Activated CD4-positive, alpha-beta T cell treated with anti-CD3 and anti-CD28 coated beads, Interleukin-10, Interleukin-2, amounts not matched to agents 100 ng/mL and 50 ng/mL, durations not matched to agents 16 hours and 8 hours (primary cell): ENCODE data around the gene CAPN5.

Experiments
- DNase-seq: peaks from one replicate; pipeline ENCODE4 v3.0.0-alpha.2; 2020

Gene CAPN5

DNA sequence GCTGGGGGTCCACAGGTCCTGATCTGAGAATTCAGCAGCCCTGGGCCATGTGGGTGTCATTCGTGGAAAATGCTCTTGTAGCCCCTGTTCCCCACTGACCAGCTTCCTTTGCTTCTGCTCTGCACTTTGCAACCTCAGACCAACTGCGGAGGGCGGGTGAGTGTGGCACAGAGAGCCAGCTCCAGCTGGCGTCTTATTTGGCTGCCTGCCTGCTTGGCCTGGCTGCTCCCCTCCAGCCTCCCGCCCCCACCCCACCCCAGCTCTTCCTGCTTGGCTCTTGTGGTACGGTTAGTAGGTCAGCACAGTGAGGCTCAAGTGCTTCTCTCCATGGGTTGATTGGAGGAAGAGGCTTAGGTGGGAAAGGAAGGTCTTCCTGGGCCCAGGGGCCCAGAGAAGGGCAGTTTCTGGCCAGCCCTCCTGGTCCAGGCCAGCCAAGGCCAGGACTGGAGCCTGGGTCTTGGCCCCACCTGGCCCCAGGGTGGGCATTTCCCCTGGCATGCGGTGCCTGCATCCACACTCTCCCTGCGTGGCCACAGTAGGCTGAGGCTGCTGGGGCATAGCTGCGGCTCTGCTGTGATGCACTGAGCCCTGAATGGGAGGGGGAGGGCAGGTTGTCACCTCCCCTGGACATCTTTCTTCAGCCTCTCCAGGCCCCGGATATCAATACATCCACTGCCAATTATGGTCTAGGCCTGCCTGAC lies 87.8 kb downstream of the CAPN5 start:
- DNase-seq, result no peak

DNA sequence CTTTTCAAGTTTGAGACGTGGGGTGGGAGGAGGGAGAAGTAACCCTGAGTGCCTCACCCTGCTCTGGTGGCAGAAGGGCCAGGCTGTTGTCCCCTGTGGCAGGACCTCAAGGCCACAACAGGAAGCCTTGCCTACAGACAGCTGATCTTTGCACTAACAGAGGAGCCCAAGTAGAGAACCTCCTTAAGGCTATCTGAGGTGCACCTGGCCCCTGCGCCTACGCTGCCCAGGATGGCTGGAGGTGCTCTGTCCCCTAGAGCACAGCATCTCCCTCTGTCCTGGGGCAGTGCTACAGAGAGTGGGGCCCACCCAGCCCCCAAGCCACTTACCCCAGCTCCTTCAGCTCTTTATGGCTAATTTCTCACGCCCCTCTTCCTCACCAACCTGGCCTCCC lies 88.3 kb downstream of the CAPN5 start:
- no peak for DNase-seq

DNA sequence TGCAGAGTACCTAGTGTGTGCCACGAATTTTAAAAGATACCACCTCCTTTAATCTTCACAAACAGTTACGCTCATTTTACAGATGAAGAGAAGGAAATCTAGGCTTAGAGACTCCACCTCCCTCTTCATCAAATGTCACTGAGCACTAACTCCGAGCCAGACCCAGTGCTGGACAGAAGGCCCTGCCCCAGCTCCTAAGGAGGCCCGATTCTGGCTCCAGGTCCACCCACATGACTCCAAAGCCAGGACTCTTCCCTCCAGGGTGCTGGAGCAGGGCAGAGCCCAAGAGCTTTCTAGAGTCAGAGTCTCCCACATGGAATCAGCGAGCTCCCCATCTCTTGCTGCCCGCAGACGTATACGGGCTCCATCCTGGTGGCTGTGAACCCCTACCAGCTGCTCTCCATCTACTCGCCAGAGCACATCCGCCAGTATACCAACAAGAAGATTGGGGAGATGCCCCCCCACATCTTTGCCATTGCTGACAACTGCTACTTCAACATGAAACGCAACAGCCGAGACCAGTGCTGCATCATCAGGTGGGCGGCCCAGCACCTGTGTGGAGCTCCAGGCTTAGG lies 88.9 kb downstream of the CAPN5 start:
- no peak for DNase-seq

DNA sequence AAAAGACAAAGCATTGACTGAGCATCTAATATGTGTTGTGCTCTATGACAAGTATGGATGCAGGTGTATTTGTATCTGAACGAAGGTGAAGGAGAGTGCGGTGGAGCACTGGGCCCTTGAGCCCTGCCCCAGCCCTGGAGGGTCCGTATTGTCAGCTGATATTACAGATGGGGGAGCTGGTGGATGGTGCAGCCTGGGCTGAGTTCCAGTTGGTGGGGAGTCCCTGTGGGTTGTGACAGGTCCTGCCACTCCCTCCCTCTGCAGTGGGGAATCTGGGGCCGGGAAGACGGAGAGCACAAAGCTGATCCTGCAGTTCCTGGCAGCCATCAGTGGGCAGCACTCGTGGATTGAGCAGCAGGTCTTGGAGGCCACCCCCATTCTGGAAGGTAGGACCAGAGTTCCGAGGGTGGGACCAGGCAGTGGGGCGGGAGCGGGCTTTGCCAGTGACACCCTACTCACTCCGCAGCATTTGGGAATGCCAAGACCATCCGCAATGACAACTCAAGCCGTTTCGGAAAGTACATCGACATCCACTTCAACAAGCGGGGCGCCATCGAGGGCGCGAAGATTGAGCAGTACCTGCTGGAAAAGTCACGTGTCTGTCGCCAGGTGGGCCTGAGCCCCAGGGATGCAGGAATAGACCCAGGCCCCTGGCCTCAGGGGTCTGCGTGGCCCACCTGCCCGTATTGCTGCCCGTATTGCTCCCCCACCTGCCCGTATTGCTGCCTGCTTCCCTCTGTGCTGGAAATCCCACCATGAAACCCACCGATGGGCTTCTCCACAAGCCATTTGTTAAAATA lies 89.8 kb downstream of the CAPN5 start:
- DNase-seq, result no peak

DNA sequence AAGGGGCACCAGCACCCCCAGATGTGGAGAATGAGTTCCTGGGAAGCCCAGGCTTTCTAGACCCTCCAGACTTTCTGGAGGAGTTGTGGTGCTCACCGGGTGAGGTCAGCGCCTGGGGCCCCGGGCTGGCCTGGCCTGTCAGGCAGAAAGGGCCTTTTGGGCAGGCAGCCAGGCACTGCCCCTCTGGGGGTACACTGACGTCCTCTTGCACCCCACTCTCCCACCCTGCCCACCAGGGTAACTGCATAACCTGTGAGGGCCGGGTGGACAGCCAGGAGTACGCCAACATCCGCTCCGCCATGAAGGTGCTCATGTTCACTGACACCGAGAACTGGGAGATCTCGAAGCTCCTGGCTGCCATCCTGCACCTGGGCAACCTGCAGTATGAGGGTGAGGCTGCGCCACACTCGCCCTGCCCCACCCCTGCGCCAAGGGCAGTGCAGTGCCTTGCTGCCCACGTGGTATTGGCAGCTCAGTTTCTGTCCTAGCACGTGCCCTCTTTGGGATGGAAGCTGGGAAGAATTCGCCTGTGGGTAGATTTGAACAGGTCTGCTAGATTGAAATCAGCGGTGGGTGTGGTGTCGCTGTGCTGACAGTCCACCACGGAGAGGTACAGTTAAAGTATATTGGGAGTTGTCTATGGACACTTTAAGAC lies 91.4 kb downstream of the CAPN5 start:
- DNase-seq, result no peak

DNA sequence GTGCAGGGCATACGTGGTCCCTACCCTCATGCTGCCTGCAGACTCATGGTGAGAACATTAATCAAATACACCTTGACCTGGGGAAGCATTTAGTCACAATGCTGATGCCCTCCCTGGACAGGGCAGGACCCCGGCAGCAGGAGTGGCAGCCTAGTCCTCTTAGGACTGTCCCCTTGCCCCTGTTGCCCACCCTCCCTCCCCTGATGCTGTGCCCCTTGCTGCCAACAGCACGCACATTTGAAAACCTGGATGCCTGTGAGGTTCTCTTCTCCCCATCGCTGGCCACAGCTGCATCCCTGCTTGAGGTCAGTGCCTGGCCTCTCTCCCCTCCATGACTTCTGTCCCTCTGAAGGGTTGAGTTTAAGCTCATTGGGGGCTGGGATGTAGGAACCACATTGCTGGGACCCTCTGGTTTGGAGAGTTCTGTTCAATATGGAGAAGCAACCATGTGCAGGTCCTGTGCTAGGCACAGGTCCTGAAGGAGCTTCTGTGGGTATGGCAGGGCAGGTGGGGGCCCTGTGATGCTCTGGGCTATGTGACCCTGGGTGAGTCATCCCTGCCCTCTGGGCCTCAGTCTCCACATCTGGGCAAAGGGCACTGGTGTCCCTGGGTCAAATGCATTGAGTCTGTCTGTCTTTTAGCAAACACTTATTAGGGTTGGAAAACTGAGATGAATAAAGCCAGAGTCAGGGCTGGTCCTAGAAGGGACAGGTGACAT lies 92.6 kb downstream of the CAPN5 start:
- no peak for DNase-seq

DNA sequence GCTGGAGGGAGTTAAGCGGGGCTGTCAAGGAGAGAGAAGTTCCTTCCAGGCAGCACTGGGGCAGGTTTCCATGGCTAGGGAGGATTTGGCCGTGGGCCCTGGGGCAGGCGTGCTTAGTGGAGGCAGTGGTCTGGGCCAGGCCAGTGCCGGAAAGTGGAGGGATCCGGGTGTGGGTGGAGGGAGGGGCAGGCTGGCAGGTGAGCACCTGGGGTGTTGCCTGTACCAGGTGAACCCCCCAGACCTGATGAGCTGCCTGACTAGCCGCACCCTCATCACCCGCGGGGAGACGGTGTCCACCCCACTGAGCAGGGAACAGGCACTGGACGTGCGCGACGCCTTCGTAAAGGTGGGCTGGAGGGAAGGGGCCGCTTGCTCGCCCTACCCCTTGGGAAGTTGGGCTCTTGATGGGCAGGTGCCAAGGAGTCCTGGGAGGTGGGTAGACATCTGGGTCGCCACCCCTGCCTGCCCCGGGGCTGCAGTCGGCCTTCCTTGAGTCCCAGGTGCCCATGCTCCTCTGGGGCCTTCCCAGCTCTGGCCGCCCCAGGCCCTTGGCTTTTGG lies 93.2 kb downstream of the CAPN5 start:
- DNase-seq, result no peak

DNA sequence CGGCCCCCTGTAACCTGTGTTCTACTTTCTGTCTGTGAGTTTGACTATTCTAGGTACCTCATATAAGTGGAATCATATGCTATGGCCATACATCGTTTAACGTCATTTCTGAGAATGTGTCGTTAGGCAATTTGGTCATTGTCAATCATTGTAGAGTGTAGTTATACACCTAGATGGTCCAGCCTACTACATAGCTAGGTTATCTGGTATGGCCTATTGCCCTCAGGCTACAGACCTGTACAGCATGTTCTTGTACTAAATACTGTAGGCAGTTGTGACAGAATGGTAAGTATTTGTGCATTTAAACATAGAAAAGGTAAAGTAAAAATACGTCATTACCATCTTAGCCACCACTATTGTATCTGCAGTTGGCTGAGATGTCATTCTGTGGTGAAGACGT lies 96.5 kb downstream of the CAPN5 start:
- no peak for DNase-seq

DNA sequence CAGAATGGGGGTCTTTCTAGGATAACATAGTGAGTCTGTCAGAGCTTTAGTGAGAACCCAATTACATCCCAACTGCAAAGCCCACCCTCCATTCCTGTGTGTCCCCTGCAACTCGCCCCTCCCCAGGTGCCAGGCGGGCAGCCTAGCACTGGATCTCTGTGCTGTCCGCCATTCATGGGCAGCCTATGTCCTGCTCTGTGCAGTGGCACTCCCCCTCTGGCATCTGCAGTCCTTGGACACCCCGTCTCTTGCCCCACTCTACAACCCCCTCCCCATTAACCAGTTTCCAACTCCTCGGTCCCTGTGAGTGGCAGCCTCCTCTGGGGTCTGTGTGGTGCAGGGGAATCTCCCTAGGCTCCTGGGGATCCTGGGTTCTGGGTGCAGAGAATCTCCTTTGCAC lies 98.3 kb downstream of the CAPN5 start:
- DNase-seq, result no peak

DNA sequence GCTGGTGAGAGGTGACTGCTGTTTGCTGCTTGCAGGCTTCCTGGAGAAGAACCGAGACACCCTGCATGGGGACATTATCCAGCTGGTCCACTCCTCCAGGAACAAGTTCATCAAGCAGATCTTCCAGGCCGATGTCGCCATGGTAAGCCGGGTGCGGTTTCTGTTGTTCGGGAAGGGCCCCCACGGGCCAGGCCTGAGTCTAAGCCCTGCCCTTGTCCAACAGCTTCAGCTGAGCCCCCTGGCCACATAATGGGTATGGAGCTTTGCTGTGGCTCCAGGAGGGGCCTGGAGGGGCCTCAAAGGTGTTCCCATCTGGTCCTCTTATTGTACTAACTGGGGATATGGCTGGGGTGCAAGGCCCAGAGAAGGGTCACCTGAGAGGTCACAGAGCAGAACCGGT lies 99.2 kb downstream of the CAPN5 start:
- no peak for DNase-seq

DNA sequence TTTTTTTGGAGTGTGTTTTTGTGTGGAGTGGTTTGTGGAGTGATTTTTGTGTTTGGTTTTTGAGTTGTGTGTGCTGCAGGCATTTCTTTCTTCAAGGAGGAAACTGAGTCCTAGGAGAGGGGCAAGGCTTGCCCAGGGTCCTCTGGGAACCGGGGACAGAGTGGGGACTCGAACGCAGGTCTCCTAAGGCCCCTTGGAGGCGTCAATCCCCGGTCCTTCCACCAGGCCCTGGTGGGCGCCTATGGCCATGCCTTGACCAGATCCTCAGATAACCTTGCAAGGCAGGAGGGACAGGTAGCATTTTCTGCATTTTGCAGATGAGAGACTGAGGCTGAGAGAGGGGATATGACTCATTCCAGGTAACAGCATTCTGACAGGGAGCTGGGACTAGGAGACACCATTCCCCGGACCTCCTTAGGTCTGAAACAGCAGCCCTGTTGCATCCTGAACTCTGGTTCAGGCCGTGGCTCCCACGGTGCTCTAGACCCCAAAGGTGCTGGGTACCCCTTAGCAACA lies 100.4 kb downstream of the CAPN5 start:
- DNase-seq, result no peak

DNA sequence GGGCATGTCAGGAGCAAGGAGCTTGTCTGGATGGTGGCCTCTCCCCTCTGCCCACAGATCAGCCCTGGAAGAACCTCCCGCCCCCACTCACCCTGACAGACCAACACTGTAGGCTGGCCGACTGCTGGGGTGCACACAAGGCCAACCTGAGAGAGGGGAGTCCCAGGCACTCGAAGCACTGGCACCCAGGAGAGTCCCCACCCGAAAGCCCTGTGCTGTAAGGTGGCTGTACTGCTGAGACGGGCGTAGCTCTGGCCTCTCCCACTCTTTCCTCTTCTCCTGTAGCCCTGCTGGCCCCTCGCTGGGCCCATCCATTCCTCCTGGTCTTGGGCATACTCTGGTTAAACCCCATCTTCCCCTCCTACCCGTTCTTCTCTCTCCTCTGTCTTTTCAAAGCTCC lies 101.0 kb downstream of the CAPN5 start:
- no peak for DNase-seq

DNA sequence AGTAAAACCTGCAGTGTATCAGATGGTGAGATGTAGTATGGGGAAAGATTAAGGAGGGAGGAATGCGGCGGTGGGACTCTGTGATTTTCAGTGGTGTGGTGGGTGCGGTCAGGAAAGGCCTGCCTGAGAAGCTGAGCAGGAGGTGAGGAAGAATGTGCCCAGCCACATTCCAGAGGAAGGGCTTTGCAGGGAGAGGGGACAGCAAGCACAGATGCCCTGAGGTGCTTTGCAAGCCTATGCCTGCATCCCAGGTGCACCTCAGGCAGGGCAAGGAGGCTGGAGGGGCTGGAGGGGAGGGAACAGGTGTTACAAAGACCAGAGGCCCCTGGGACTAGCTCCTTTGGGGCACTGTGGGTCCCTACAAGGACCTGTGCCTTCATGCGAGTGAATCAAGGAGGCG lies 103.3 kb downstream of the CAPN5 start:
- DNase-seq, result no peak

DNA sequence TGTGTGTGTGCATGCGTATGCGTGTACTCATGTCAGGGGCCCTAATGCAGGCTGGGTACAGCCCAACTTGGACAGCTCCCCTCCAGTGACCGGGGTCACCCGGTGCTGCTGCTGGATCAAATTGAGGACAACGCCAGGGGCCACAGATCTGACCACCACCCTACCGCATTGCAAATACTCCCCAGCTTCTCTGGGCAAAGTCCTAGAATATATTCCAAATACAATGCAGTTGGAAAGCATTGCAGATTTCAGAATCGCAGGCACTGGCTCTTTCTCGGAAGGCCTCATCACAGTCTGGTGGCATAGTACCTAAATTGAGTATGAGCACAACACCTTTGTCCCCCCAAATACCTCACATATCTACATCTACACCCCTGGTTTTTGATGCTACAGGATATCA lies 104.5 kb downstream of the CAPN5 start:
- no peak for DNase-seq

DNA sequence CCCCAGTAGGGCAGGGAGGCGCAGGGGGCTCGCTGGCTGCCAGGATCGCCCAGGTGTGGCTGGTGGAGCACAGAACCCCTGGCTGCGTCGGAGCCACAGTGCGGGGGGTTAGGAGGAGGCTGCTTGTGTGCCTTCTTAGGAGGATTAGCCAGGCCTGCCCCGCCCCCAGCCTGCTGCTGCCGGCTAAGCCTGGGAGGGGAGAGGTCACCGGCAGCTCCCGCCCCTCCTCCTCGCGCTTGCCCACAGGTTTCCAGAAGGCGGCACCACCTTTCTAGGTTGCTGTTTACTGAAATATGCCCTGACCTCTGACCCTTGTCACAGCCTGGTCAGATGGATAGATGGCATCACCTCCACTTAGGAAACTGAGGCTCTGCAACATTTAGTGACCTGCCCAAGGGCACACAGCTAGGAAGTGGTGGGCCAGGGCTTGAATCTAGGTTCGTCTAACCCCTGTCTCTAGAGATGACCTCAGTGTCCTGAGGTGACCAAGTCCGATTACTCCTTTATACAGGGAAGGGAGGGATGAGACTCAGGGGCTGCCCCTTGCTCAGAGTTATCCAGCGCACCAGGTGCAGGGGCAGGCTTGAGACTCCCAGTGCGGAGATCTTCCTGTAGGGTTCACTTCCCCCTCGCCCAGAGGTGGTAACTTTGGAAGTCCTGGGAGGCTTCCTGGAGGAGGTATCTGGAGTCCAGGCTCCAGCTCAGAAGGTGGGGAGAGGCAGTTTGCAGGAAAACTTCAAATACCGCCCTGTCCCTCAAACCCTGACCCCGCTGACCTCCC lies 105.3 kb downstream of the CAPN5 start:
- no peak for DNase-seq

DNA sequence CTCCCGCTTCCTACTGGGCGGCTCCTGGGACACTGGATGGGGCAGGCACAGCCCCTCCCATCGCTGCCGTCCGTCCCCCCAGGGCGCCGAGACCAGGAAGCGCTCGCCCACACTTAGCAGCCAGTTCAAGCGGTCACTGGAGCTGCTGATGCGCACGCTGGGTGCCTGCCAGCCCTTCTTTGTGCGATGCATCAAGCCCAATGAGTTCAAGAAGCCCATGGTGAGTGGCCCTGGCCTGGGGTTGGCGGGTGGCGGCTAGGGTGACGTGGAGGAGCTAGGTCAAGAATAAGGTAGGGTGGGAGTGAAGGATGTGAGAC lies 105.9 kb downstream of the CAPN5 start:
- no peak for DNase-seq

DNA sequence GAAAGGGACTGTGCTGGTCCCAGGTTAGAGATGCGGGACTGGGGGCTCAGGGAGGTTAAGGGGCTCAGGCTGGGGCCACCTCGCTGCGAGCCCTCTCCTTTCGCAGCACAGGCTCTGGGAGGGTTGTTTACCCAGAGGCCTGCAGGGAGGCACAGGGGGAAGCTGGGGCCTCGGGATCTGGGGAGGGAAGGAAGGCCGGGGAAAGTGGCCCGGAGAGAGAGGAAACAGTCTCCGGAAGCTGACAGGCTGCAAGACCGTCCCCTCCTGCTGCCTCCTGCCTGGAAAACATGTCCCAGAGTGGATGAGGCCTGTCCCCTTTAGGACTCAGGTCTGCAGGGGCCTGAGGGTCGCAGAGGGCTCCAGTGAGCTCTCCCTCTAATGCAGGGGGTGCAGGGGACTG lies 106.7 kb downstream of the CAPN5 start:
- no peak for DNase-seq

DNA sequence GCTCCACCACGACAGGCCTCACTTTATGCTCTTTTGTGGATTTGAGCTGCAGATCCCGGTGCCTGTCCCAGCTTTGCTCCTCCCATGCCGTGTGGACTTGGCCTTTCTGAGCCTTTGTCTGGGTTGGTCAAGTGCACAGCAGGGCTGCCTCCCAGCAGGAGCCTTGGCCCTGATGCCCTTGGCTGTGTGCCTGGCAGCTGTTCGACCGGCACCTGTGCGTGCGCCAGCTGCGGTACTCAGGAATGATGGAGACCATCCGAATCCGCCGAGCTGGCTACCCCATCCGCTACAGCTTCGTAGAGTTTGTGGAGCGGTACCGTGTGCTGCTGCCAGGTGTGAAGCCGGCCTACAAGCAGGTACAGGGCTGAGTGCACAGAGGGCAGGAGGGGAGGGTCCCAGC lies 107.8 kb downstream of the CAPN5 start:
- DNase-seq, result no peak

DNA sequence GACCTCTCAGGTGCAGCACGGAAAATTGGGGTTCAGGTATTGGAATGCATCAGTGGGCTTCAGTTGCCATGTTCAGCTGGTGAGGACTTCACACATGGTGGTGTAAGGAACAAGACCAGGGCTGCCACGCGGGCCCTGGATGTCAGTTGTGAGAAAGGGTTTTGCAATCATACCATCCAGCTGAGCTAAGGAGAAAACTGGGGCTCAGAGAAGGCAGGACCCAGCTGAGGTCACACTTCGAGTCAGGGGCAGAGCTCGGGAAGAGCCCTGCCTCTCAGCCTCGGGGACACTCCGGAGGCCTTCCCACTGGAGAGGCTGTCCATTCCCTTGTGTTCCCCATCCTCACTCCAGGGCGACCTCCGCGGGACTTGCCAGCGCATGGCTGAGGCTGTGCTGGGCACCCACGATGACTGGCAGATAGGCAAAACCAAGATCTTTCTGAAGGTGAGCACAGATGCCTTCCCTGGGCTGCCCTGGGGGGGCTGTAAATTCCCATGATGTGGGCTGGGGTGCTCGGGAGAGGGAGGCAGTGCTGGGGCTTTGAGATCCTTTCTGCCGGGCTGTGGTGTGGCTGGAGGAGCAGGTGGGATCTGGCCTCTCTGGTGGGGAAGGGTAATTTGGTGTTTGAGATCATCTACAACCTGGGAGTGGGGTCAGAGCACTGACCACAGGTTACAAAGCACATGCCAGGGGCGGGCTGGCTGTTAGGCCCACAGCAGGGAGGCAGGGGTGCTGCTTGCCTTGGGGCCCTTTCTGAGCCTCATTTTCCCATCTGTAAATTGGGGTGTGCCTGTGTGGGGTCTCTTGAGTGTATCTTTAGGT lies 108.5 kb downstream of the CAPN5 start:
- DNase-seq, result no peak
